A673 (cell line): ENCODE data around the gene SSMEM1.
"Not testable (repeated sequence)": the region's sequence is repeated elsewhere in the genome, so short reads cannot be mapped to it uniquely, and the experiment has no call there.

ENCODE experiments used
- CTCF ChIP-seq: fragments of 300-800, 200-600 bp; sonication (generic); conservative IDR thresholded peaks from 2 replicates; pipeline ENCODE4 v1.5.1; 2017; ENCODE audit warnings: low read depth, mild to moderate bottlenecking, antibody characterized with exemption, low read length, moderate library complexity, mixed read lengths
- EZH2 ChIP-seq: fragments of 200-600 bp; sonication (generic); IDR thresholded peaks from 2 replicates; pipeline ENCODE4 v1.6.1; 2017; ENCODE audit warnings: borderline replicate concordance, low read depth, mild to moderate bottlenecking, mixed read lengths, antibody characterized with exemption, low read length; ENCODE audit not compliant: poor library complexity, severe bottlenecking

GRCh38 chr7:130248842-130249241 lies 41.2 kb downstream of the SSMEM1 start:
- not testable (repeated sequence) for TF ChIP-seq CTCF, EZH2
